GM12878 (cell line): ENCODE measurements around the gene KIFAP3. TPM values are rescaled to one million over a fixed set of nuclear protein-coding genes. Genes with fewer than 3 reads are reported as not detected.

Experiments
- ATAC-seq: fragments of 200-7000 bp; cut with Tn5 transposase; 3 replicates; pipeline ENCODE4 v1.9.1; 2020; ENCODE audit warnings: mild to moderate bottlenecking, moderate library complexity
- BruUV-seq: library from RNA; stranded (reverse); fragments of 400-500 nt; replicated peaks from 2 replicates; lab custom pipeline; 2021; lab: Mats Ljungman, UMichigan
- CTCF ChIA-PET: fragments of 300-600 bp; sonication (Branson Sonifier 250); formaldehyde crosslinking; extraction: SDS; loops from one replicate; lab custom pipeline; 2021; ENCODE audit warnings: inconsistent platforms; lab: Yijun Ruan, JAX
- POLR2A ChIA-PET: fragments of 350-600 bp; formaldehyde crosslinking; extraction: SDS; loops from one replicate; lab custom pipeline; 2021; ENCODE audit warnings: inconsistent platforms; lab: Charles Lee
- RAD21 ChIA-PET: fragments of 300-600 bp; sonication (Branson Sonifier 250); formaldehyde crosslinking; loops from one replicate; lab custom pipeline; 2023; ENCODE audit warnings: antibody characterized with exemption; ENCODE audit not compliant: unreplicated experiment; lab: Charles Lee
- SMC1A ChIA-PET: fragments of 300-600 bp; sonication (Branson Sonifier 250); formaldehyde crosslinking; loops from one replicate; lab custom pipeline; 2023; ENCODE audit not compliant: unreplicated experiment, uncharacterized antibody; lab: Charles Lee
- DNase-seq: peaks from one replicate; pipeline ENCODE4 v3.0.0-alpha.2; 2011; ENCODE audit warnings: low read depth, low spot score
- FAIRE-seq: peaks from 3 replicates; lab custom pipeline; 2011; peaks lifted over from hg19 to GRCh38; lab: Jason Lieb, UNC
- H2AFZ ChIP-seq: 2 replicates; pipeline ENCODE4 v1.6.0; 2011; ENCODE audit warnings: low read depth, low read length, control low read depth; ENCODE audit not compliant: control insufficient read depth
- H3K27ac ChIP-seq: 2 replicates; pipeline ENCODE4 v1.5.1; 2011; ENCODE audit warnings: control low read depth; ENCODE audit not compliant: control insufficient read depth, insufficient read depth
- H3K27me3 ChIP-seq, 2 experiments: replicated peaks in 1 of 2; 2 replicates each; pipeline versions ENCODE4 v1.6.0 to v1.6.1; 2011; ENCODE audit warnings: low read length in 1 of 2; ENCODE audit not compliant: control insufficient read depth in 2 of 2, insufficient read depth in 2 of 2
- H3K36me3 ChIP-seq, 2 experiments: 2 replicates each; pipeline ENCODE4 v1.5.1; 2011; ENCODE audit warnings: low read length in 1 of 2; ENCODE audit not compliant: control insufficient read depth in 2 of 2, insufficient read depth in 2 of 2
- H3K4me1 ChIP-seq: 2 replicates; pipeline ENCODE4 v1.6.1; 2011; ENCODE audit warnings: mild to moderate bottlenecking, low read length, moderate library complexity, mixed read lengths; ENCODE audit not compliant: control insufficient read depth, insufficient read depth
- H3K4me2 ChIP-seq: 2 replicates; pipeline ENCODE4 v1.6.0; 2011; ENCODE audit warnings: control low read depth; ENCODE audit not compliant: control insufficient read depth, insufficient read depth
- H3K4me3 ChIP-seq: fragments of 200-600 bp; sonication (generic); 2 replicates; pipeline ENCODE4 v1.5.1; 2016
- H3K79me2 ChIP-seq: 2 replicates; pipeline ENCODE4 v1.6.0; 2011; ENCODE audit warnings: low read length; ENCODE audit not compliant: control insufficient read depth, insufficient read depth
- H3K9ac ChIP-seq: 2 replicates; pipeline ENCODE4 v1.8.0; 2011; ENCODE audit warnings: low read length, control low read depth, mixed read lengths; ENCODE audit not compliant: control insufficient read depth, insufficient read depth
- H3K9me3 ChIP-seq: replicated peaks from 3 replicates; pipeline ENCODE4 v1.5.1; 2011; ENCODE audit warnings: mild to moderate bottlenecking, low read length; ENCODE audit not compliant: control insufficient read depth, insufficient read depth
- H4K20me1 ChIP-seq: 2 replicates; pipeline ENCODE4 v1.6.0; 2011; ENCODE audit not compliant: control insufficient read depth, insufficient read depth
- ASH2L ChIP-seq: fragments of 300-600, 200-600 bp; sonication (generic); IDR thresholded peaks from 2 replicates; pipeline ENCODE4 v1.6.1; 2017; ENCODE audit warnings: low read depth, mild to moderate bottlenecking, borderline replicate concordance
- DPF2 ChIP-seq: fragments of 450-650 bp; IDR thresholded peaks from 2 replicates; pipeline ENCODE4 v1.6.1; 2017; ENCODE audit warnings: mild to moderate bottlenecking
- ETV6 ChIP-seq, 2 experiments: fragments of 450-650 bp in 1 of 2; IDR thresholded peaks in 1 of 2; conservative IDR thresholded peaks in 1 of 2; 2 replicates each; pipeline ENCODE4 v1.6.1; 2014; ENCODE audit warnings: antibody characterized with exemption in 1 of 2, borderline replicate concordance in 1 of 2, low read depth in 1 of 2, mild to moderate bottlenecking in 1 of 2, moderate library complexity in 1 of 2
- HCFC1 ChIP-seq: fragments of 150-350 bp; IDR thresholded peaks from 2 replicates; pipeline ENCODE4 v1.6.1; 2014; ENCODE audit warnings: low read length
- KDM1A ChIP-seq: fragments of 200-600 bp; sonication (generic); IDR thresholded peaks from 2 replicates; pipeline ENCODE4 v1.6.1; 2016; ENCODE audit warnings: borderline replicate concordance
- MTA2 ChIP-seq: fragments of 450-650 bp; IDR thresholded peaks from 2 replicates; pipeline ENCODE4 v1.6.1; 2016; ENCODE audit warnings: low read depth, mild to moderate bottlenecking, moderate library complexity
- PAX8 ChIP-seq: fragments of 450-650 bp; IDR thresholded peaks from 2 replicates; pipeline ENCODE4 v1.6.1; 2017; ENCODE audit warnings: mild to moderate bottlenecking, moderate library complexity
- POLR2A ChIP-seq: IDR thresholded peaks from 2 replicates; pipeline ENCODE4 v1.6.1; 2011; ENCODE audit warnings: low read depth, mild to moderate bottlenecking, low read length
- POLR2AphosphoS2 ChIP-seq: IDR thresholded peaks from 2 replicates; pipeline ENCODE4 v1.6.1; 2011; ENCODE audit warnings: low read depth, mild to moderate bottlenecking, low read length, improper control_type of control experiment, moderate library complexity
- RUNX3 ChIP-seq: IDR thresholded peaks from 2 replicates; pipeline ENCODE4 v1.6.1; 2012; ENCODE audit warnings: low read length, inconsistent platforms
- SUPT20H ChIP-seq: IDR thresholded peaks from 2 replicates; pipeline ENCODE4 v1.6.1; 2011; ENCODE audit warnings: low read depth, mild to moderate bottlenecking, low read length, moderate library complexity, borderline replicate concordance; ENCODE audit not compliant: control insufficient read depth
- WRNIP1 ChIP-seq: IDR thresholded peaks from 2 replicates; pipeline ENCODE4 v1.6.1; 2011; ENCODE audit warnings: low read depth, low read length, improper control_type of control experiment, borderline replicate concordance
- YBX1 ChIP-seq: fragments of 450-650 bp; IDR thresholded peaks from 2 replicates; pipeline ENCODE4 v1.6.1; 2016; ENCODE audit warnings: antibody characterized with exemption
- ZBTB4 ChIP-seq: fragments of 450-650 bp; formaldehyde crosslinking; IDR thresholded peaks from 2 replicates; pipeline ENCODE4 v1.4.0; 2022; ENCODE audit warnings: mild to moderate bottlenecking, moderate library complexity
- ZNF217 ChIP-seq: fragments of 450-650 bp; IDR thresholded peaks from 2 replicates; pipeline ENCODE4 v1.6.1; 2017; ENCODE audit warnings: antibody characterized with exemption, mild to moderate bottlenecking
- ZNF384 ChIP-seq: IDR thresholded peaks from 2 replicates; pipeline ENCODE4 v1.6.1; 2012; ENCODE audit warnings: low read depth, mild to moderate bottlenecking, low read length, improper control_type of control experiment, borderline replicate concordance
- ZNF687 ChIP-seq: fragments of 450-650 bp; IDR thresholded peaks from 2 replicates; pipeline ENCODE4 v1.6.1; 2017; ENCODE audit warnings: mild to moderate bottlenecking, moderate library complexity
- WGBS: methylation state at CpG from one replicate; pipeline ENCODE4 v1.1.6; 2016; ENCODE audit warnings: low lambda C conversion rate; ENCODE audit not compliant: insufficient replicate concordance, insufficient coverage; ENCODE audit errors: missing lambda C conversion rate; 5-methylcytosine and 5-hydroxymethylcytosine counted together
- in situ Hi-C: fragments of 300-500 bp; cut with MboI; formaldehyde crosslinking; loops from 9 replicates; pipeline ENCODE4 v1.14.3; 2018; ENCODE audit warnings: mixed read lengths
- intact Hi-C: fragments of 100-400 bp; cut with micrococcal nuclease; formaldehyde crosslinking; loops from one replicate; pipeline ENCODE4 v1.14.2; 2022; ENCODE audit not compliant: unreplicated experiment
- polyA plus RNA-seq, 11 experiments: library from polyadenylated mRNA; depleted of rRNA in 4 of 11; unstranded in 6 of 11; stranded (reverse) in 5 of 11; fragments of >200 nt; fragmentation: Nextera tagmentation in 4 of 11; fragmentation: Illumina TruSeq in 1 of 11; extraction: Ambion mirVana in 4 of 11; extraction: Trizol in 1 of 11; gene quantifications; 1 replicate in 1 of 11; 2 replicates in 10 of 11; pipeline versions ENCODE4 v1.2.1 to v1.2.3, GENCODE V29; 2011 to 2016; ENCODE audit warnings: inconsistent platforms in 2 of 11, missing spikeins in 2 of 11, low read depth in 1 of 11
- total RNA-seq, 4 experiments: library from RNA; depleted of rRNA in 3 of 4; stranded (reverse); fragments of >200 nt in 3 of 4; fragmentation: Illumina TruSeq in 1 of 4; extraction: Trizol in 1 of 4; gene quantifications; 2 replicates each; pipeline versions ENCODE4 v1.2.1 to v1.2.3, GENCODE V29; 2013 to 2021

The KIFAP3 gene
- total and polyA plus RNA-seq, 10 of the 15 experiments (the other 5 are each of a cell fraction or from before 2014, with no cell fraction given): 13.7 to 100 (median 18.9) TPM

- TF ChIP-seq ZNF384 (peak; percentile 74), KDM1A (no peak), RUNX3 (peak; percentile 41; the same call in 1 of the 2 replicates), MTA2 (0 out of 2 replicates have a peak, but pooled peaks have one; percentile 40), DPF2 (no peak), SUPT20H (no peak), ZNF217 (no peak), WRNIP1 (no peak), POLR2A (no peak)
- TF ChIP-seq, all 136 proteins: peak for 4
Measured at GRCh38 chr1:169904834-169905233, 169.7 kb downstream of the KIFAP3 start (continued).

DNA sequence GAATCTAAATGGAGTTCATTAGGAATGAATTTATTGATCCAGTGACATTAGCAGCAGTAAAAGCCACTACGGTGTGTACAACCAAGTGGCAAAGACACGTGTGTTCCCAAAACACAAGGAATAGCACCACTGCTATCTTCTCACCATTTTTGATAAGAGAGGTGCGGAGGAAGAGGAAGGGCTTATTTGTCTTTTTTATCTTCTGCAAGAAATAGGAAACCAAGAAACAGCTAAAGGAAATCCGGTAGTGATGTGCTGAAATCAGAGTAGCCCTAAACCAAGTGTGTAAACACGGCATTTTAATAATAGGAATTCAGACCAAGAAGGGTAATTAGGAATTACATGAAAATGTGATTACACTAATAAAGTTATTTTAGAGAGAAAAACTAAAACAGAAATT lies 171.7 kb downstream of the KIFAP3 start:
- Histone ChIP-seq H3K4me2 (no peak overlapping the region), H3K79me2 (no peaks in the 10 kb centered on the region), H3K9ac (no peak overlapping the region), H3K4me3 (no peak overlapping the region), H3K27ac (no peak overlapping the region), H4K20me1 (no peaks in the 10 kb centered on the region), H3K27me3 (no peaks in the 10 kb centered on the region), H2AFZ (0 out of 2 replicates have a peak overlapping the region, but pooled peaks have one; percentile 39), H3K4me1 (peaks cover 3% of the 10 kb centered on the region; the same call in 1 of the 2 replicates), H3K9me3 (peaks cover 3% of the 10 kb centered on the region; the same call in 2 of the 3 replicates), H3K36me3 (no peaks in the 10 kb centered on the region)
- DNase-seq: no peak
- no peak for ATAC-seq
- BruUV-seq: no TSS peak
- FAIRE-seq: no peak
- 66% methylated on average over 5 of the region's 5 CpGs for WGBS
- intact Hi-C loops (no loop called here), in situ Hi-C loops (no loop called here)
- ChIA-PET CTCF (interaction anchor here (1.0 to 1.3 kb wide), 3 partner anchors 12 to 71 kb away, joined by 3 to 5 read pairs (median 4); no protein-coding TSS in a partner anchor), SMC1A (interaction anchor here (1.3 to 2.0 kb wide), 3 partner anchors 8 to 46 kb away, joined by 3 to 13 read pairs (median 7); no protein-coding TSS in a partner anchor), POLR2A (interaction anchor here (0.7 to 9.5 kb wide), 2 partner anchors 9 to 409 kb away, joined by 3 to 131 read pairs; partner anchors contain the start of gene SCYL3), RAD21 (interaction anchor here (1.0 to 4.8 kb wide), 3 partner anchors 9 to 15 kb away, joined by 3 to 24 read pairs (median 4); partner anchors contain the start of gene SCYL3)
- TF ChIP-seq SUPT20H (no peak), HCFC1 (no peak), ASH2L (no peak), ETV6 (conservative IDR thresholded peaks at IDR 0.05 in 1 of 2, IDR thresholded peaks at IDR 0.05 in 1 of 2; ENCODE audit: borderline replicate concordance in 1 of 2, low read depth in 1 of 2) (no peak), POLR2AphosphoS2 (no peak), ZBTB4 (CRISPR knock-in tag) (no peak), ZNF687 (no peak), YBX1 (no peak), PAX8 (no peak)
